ENCODE data around the gene CCDC40.

DNA sequence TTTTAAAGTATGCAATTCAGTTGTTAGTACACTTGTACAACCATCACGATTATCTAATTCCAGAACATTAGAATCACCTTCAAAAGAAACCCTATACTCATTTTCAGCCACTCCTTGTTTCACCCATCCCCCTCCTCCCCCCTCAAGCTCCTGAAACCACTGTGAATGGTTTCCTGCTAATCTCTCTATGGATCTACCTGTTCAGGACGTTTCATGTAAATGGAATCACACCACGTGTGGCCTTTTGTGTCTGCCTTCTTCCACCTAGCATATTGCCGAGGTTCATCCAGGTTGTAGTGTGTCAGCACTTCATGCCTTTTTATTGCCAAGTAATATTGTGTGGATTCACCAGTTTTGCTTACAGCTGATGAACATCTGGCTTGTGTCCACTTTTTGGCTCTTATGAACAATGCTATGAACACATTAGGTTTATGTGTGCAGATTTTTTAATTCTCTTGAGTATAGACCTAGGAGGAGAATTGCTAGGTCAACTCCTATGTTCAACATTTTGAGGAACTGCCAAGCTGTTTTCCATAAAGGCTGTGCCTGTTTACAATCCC lies 92.6 kb downstream of the CCDC40 start:
- TF ChIP-seq, protein P1, sequence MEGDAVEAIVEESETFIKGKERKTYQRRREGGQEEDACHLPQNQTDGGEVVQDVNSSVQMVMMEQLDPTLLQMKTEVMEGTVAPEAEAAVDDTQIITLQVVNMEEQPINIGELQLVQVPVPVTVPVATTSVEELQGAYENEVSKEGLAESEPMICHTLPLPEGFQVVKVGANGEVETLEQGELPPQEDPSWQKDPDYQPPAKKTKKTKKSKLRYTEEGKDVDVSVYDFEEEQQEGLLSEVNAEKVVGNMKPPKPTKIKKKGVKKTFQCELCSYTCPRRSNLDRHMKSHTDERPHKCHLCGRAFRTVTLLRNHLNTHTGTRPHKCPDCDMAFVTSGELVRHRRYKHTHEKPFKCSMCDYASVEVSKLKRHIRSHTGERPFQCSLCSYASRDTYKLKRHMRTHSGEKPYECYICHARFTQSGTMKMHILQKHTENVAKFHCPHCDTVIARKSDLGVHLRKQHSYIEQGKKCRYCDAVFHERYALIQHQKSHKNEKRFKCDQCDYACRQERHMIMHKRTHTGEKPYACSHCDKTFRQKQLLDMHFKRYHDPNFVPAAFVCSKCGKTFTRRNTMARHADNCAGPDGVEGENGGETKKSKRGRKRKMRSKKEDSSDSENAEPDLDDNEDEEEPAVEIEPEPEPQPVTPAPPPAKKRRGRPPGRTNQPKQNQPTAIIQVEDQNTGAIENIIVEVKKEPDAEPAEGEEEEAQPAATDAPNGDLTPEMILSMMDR (IDR thresholded peaks at IDR 0.05), result no peak
- TF ChIP-seq POLR2A (IDR thresholded peaks at IDR 0.05), result no peak

All from Peyer's patch (tissue), 4 donors.